Frontal cortex (tissue), 4 donors: ENCODE data around the gene TRIP12. TPM values are rescaled to one million over a fixed set of nuclear protein-coding genes. Genes with fewer than 3 reads are reported as not detected.
"Not testable (repeated sequence)": the region's sequence is repeated elsewhere in the genome, so short reads cannot be mapped to it uniquely, and the experiment has no call there.

Experiments
- DNase-seq, 2 donors: peaks; one replicate each; pipeline ENCODE4 v3.0.0; 2012; ENCODE audit warnings: low spot score in 2 of 2
- FAIRE-seq: peaks from 2 replicates; lab custom pipeline; 2012; peaks lifted over from hg19 to GRCh38; lab: Jason Lieb, UNC
- total RNA-seq: library from RNA; depleted of rRNA; stranded (reverse); fragments of >200 nt; gene quantifications from one replicate; pipeline ENCODE4 v1.2.3, GENCODE V29; 2014
- donor health status: control.
- donor health status: control.
- donor health status: control.

TRIP12 gene
- total RNA-seq, 1 donor from 2014 or later: 168 TPM

GRCh38 chr2:229784791-229785190 lies 137.0 kb downstream of the TRIP12 start:
- no peak for FAIRE-seq
- no peak for DNase-seq

GRCh38 chr2:229783108-229783721 lies 138.6 kb downstream of the TRIP12 start:
- no peak for FAIRE-seq
- DNase-seq: no peak

DNA sequence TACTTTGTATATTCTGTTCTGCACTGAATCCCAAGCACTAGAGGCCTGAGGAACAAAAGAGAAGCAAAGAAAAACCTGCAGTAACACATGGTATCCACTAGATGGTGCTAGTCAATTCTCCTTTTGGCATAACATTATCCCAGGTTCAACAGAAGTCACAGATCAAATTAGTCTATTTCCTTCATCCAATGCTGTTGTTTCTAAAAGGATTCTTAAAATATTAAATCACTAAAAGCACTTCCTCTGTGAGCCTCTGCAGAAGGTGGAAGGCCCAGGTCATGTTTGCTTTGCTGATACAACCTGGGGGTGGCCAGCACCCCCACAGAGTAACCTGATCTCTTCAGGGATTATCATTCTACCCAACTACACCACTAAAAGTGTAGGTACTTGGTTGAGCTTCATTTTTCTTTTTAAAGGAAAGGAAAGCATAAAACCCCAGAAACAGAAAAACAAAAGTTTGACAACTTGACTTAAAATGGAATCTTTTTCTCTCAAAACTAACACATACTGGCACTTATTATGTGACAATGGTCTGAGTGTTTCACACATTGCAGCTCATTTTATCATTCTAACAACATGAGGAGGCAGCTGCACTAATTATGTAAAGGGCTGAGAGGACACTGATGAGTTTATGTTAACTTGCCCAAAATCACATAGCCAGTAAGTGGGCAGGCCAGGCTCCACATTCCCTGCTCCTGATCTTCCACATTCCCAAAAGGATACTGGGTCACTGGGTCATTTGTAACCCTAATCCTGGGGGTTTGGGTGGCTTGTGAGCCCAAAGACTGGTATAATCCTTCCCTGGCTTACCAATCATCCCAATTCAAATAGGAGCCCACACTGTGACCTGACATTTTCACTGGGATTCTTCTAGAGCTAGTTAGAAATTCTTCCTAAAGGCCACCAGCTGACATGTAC lies 140.7 kb downstream of the TRIP12 start:
- DNase-seq (peak; percentile 19 to 34), FAIRE-seq (peak; percentile 75)

DNA sequence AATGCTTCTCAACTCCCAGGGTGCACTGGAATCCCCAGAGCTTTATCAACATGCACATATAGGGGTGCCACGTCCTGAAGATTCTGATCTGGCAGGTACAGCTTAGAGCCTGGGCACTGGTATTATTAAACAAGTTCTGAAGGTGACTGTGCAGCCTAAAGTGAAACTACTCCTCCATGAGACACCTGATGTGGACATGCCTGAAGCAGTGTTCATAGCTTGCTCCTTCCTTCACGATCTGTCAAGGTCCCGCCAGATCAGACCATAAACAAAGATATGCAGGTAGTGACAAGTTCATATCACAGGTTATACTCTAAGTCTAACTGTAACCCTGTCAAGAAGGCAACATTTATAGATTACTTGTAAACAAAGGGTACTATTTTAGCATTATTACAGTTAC lies 142.2 kb downstream of the TRIP12 start:
- FAIRE-seq (no peak), DNase-seq (no peak)

GRCh38 chr2:229777716-229778115 lies 144.1 kb downstream of the TRIP12 start:
- no peak for DNase-seq
- FAIRE-seq: no peak

- DNase-seq (no peak), FAIRE-seq (no peak)
Observed at GRCh38 chr2:229775614-229776313, 146.0 kb downstream of the TRIP12 start.

DNA sequence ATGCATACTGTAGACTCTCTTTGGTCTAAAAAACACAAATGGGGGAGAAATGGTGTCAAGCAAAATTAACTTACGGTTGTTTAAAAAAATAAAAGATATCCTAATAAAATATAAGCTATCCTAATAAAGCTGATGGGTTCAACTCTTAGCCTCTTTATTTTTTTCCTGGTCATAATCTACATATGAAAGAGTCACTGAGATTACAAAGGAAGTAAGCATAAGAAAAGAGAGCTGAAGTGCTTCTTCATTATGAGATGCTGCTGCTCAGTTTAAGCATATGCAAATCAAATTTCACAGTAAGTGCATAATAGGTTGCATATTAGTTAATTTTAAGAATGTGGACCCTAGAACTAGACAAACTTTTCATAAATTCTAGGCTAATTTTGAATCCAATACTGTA lies 147.6 kb downstream of the TRIP12 start:
- FAIRE-seq (no peak), DNase-seq (no peak)

- FAIRE-seq: no peak
Observed at GRCh38 chr2:229768235-229768634, 153.6 kb downstream of the TRIP12 start.

DNA sequence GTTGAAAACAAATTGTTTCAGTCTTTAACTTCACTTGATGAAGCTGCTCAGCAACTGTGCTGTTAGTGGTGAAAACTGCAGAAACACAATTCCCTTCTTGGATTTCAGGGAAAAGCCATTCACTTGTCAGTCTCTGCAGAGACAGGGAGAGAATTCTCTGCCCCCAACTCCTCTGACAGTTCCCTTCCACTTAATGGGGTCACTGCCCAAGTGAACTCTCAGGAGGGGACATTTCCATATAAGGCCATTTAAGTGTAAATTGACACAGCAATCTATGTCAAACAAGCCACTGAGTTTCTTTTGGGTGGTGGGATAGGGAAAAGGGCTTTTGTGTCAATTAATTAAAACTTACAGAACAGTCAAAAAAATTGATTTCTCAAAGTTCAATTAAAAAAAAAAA lies 156.1 kb downstream of the TRIP12 start:
- DNase-seq (no peak), FAIRE-seq (no peak)

More at GRCh38 chr2:229768235-229768634, 153.6 kb downstream of the TRIP12 start:
- no peak for DNase-seq

DNA sequence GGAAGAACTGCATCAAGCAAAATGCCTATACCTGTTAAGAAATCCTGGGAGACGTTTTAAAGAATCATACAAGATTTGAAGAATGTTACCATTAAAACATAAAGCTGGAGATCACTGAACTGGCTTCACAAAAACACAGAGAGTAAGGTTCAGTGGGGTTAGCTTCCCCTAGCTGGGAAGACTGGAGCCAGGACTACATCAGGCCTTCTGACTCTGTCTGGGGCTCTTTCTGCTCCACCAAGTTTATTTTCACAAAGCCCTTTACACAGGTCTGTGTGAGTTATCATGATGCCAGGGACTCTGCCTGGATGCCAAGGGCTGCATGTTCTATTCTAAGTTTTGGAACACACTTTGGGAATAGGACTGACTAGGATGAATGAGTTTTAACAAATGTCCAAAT lies 160.1 kb downstream of the TRIP12 start:
- no peak for FAIRE-seq
- DNase-seq: no peak

DNA sequence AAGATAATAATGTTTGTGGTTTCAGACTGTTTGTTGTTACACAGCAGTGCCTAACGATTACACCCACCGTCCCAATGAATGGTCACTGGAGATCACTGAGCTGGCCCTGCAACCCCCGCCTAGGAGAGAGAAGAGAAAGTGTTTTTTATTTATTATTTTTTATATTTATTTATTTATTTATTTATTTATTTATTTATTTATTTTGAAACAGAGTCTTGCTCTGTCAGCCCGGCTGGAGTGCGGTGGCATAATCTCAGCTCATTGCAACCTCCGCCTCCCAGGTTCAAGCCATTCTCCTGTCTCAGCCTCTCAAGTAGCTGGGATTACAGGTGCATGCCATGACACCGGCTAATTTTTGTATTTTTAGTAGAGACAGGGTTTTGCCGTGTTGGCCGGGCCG lies 164.3 kb downstream of the TRIP12 start:
- not testable (repeated sequence) for FAIRE-seq, DNase-seq

DNA sequence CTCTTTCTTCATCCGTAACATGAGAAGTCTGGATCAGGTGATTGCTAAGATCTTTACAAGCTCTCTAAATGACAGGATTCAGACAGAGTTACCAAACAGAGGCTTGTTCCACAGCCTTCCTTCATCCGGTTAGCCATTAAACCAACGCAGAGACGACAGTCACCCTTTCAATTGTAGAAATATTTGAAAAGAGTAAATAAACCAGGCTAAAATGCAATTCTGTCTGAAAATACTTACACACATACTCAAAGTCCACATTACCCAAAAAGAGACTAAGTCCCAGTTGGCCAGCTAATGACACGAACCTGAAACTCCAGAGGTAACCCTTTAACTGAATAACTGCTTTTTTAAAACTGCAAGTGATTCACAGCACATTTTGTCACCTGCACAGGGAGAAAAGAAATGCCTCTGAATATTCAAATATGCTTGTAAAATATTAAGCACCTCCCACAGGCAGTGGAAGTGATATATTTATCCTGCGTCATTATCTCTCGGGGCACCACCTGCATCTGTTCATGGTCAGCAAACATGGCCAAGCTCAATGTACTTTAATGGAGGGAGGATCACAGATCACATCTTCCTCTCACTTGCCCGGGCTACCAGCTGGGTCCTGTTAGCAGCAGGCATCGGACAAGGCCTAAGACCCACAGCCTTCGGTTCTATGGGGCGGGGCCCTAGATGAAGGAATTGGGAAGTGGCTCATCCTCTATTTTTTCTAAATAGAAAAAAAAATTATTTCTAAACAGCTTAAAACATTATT lies 168.7 kb downstream of the TRIP12 start:
- no peak for DNase-seq
- no peak for FAIRE-seq

- no peak for DNase-seq
- no peak for FAIRE-seq
Observed at GRCh38 chr2:229749779-229750178, 172.0 kb downstream of the TRIP12 start.

DNA sequence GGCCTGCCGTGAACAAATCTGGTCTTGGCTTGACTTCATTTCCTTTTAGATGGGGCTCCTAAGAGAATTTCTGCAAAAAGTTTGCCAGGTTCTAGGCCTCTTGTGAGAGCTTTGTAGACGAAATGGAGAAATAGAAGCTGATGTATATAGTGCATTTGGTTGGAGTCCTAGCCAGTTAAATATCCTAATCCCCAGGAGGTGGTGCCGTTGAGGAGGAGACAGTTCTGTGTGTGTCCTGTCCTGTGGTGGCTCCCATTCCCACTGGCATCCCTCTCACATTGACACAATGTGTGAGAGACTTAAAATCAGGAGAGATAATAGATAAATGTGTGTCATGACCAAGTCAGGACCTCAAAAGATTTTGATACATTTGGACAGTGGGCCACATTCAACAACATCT lies 172.9 kb downstream of the TRIP12 start:
- no peak for FAIRE-seq
- DNase-seq: no peak

- FAIRE-seq: not testable (repeated sequence)
Observed at GRCh38 chr2:229742691-229743090, 179.1 kb downstream of the TRIP12 start.

DNA sequence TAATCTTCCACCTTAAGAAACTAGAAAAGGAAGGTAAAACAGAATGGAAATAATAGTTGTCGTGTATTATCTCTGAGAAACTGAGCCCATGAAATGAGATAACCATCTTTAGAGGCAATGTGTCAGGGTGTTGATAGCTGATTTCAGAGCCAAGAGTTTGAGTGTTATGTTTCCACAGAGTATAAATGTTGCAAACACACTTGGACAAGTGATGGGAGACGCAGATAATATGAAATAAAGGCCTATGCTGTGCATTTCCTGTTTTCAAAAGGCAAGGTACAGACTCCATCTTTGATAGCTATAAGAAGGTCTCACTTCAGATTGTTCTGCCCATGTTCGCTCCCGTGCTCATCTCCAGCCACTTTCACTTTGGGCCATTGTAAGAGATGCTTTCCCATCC lies 181.5 kb downstream of the TRIP12 start:
- FAIRE-seq: no peak
- no peak for DNase-seq

More at GRCh38 chr2:229742691-229743090, 179.1 kb downstream of the TRIP12 start:
- not testable (repeated sequence) for DNase-seq

- DNase-seq (no peak), FAIRE-seq (no peak)
Observed at GRCh38 chr2:229738024-229738625, 183.7 kb downstream of the TRIP12 start.

GRCh38 chr2:229734410-229734809 lies 187.4 kb downstream of the TRIP12 start:
- FAIRE-seq: no peak

DNA sequence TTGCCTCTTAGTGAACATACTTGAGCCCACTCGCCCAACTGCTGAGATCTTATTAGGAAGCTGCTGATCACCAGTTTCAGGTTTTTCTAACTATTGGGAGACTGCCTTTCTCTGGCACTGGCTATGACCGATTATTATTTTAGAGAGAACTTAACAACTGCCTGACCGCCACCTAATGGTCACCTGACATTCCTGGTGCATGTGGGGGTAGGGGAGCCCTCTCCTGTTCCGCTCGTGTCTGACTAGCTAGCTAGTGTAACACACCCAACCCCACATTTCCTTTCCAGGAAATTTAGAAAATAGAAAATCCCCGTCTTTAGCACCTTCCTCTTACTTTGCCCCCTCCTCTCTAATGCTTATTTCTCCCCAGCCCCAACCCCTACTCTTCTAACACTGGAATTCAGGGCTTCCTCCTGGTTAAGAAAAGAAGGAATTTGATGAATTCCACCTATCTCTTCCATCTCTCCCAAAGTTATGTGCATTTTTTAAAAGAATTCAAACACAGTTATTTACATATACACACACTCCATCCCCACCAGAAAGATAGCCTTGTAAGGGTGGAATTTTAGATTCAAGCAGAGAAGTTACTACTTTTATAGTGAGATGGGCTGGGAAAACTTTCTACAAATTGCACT lies 188.1 kb downstream of the TRIP12 start:
- DNase-seq: no peak

More at GRCh38 chr2:229734410-229734809, 187.4 kb downstream of the TRIP12 start:
- no peak for DNase-seq

More for the DNA sequence above, 188.1 kb downstream of the TRIP12 start:
- no peak for FAIRE-seq
